ENCODE measurements around the gene CFAP97.
"Not testable (repeated sequence)": the region's sequence is repeated elsewhere in the genome, so short reads cannot be mapped to it uniquely, and the experiment has no call there.

CFAP97 gene

DNA sequence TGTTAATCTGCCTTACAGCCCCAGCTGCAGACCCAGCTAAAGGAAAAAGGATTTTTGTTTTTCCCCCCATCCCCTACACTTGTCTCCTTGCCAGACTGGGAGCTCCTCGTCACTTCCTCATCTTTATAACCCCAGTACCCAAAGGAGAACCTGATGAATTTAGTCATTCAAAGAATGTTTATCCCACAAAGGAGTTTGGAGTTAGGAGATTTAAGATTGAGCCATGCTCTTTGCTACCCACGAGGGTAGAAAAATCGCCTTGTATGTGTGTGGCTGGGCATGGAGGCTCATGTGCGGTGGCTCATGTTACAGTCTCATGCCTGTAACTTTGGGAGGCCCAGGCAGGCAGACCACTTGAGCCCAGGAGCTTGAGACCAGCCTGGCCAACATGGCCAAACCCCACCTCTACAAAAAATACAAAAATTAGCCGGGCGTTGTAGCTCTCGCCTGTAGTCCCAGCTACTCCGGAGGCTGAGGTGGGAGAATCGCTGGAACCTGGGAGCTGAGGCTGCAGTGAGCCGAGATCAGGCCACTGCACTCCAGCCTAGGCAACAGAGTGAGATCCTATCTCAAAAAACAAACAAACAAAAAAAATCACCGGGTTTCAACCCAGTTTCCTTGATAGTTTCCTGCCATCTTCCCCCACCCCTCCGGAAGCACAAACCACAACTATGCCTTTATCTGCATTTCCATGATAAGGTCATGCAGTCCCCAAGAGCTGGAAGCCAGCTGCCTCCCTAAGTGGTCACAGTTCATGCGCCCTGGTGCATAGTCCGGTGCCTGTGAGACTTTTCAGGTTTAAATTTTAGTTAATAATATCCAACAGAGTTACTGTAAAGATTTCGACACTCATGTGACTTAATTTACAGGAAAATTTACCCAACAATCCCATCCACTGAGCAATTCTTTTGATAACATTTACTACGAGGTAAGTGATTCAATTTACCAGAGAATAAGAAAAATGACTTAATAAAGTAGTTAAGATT lies 1.5 kb downstream of the CFAP97 start:
- DNase-seq = no peak

DNA sequence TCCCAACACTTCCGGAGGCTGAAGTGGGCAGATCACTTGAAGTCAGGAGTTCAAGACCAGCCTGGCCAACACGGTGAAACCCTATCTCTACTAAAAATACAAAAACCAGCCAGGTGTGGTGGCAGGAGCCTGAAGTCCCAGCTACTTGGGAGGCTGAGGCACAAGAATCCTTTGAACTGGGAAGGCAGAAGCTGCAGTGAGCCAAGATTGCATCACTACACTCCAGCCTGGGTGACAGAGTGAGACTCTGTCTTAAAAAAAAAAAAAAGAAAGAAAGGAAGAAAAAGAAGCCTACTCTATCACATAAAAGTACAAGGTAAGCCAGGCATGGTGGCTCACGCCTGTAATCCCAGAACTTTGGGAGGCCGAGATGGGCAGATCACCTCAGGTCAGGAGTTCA lies 5.6 kb downstream of the CFAP97 start:
- DNase-seq = not testable (repeated sequence)

DNA sequence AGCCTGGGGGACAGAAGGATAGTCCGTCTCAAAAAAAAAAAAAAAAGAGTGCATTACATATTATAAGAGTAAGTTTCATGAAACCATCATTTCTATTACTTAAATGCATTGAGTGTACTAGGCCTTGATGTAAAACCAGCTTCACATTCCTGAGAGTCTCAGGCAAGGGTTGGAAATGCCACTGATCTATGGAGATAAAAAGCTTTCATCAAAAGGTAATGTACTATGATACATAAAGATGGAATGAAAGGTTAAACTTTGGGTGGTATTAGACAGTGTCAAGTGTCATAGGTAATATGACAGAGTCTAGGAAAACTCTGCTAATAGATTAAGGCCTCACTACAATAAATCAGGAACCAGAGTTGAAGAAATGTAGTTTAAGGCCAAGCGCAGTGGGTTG lies 7.4 kb downstream of the CFAP97 start:
- no peak for DNase-seq

DNA sequence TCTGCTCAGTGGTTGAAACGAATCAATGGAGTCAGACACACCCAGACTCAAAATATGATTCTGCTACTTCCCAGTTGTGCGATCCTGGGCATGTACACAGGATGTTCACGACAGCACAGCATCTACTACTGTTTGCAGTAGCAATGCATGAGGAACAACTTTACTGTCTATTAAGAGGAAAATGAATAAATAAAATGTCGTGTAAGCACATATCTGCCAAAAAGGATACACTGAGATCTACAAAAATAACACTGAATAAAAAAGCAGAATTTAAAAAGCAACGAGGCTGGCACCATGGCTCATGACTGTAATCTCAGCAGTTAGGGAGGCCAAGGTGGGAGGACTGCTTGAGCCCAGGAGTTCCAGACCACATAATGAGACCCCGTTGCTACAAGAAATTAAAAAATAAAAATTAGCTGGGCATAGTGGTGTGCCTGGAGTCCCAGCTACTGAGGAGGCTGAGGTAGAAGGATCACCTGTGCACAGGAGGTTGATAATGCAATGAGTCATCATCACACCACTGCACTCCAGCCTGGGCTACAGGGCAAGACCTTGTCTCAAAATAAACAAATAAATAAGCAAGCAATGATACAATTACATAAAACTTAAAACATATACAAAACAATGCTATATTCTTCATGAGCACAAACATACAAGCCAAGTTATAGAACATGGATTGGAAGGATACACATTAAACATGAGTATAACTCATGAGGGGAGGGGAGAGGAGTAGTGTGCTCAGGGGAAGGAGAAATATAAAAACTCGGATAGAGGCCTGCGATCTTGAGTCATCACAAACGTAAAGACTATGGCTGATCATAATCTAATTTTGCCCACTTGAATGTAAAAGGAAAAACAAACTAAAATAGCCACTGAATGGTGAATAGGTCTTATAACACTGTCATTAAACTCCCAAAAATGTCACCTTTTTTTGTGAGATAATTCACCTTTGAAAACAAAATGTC lies 8.6 kb downstream of the CFAP97 start:
- no peak for DNase-seq

DNA sequence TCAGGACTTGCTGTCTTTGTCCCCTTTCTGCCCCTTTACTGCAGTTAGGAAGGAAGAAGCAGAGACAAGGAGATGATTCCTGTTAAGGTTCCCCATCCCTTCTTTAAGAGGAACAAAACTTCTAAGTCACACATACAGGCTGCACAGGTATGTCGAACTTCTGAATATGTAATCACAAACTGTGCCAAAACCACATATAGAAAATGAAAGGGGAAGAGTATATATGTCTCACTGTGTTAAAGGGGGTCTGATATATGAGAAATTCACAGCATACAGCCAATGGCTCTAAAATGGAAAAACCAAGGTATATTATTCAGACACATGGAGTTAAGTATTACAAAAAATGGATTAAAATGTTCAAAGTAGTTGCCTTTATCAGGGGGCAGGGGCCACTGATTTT lies 11.7 kb downstream of the CFAP97 start:
- DNase-seq = no peak

DNA sequence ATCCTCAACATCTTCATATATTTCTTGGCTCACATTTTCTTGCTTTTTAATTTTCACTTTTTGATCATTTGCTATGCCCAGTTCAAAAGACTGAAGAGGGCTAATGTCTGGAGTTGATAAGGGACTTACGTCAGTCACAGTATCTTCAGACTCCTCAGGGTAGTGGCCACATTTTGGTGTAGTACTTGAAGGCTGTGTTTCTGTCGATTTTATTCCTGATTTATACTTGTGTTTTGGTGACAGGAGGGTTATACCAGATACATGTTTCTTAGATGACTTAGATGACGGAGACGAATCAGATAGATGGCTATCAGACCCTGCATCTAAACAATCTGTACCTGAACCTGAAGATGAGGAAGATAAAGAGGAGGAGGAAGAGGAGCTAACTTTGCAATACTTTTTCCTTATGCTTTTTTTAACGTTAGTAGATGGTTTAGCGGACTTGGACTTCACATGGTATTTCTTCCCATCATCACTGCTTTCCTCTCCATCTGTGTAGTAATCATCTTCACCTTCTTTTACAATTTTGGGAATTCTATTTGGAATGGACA lies 13.4 kb downstream of the CFAP97 start:
- no peak for DNase-seq

DNA sequence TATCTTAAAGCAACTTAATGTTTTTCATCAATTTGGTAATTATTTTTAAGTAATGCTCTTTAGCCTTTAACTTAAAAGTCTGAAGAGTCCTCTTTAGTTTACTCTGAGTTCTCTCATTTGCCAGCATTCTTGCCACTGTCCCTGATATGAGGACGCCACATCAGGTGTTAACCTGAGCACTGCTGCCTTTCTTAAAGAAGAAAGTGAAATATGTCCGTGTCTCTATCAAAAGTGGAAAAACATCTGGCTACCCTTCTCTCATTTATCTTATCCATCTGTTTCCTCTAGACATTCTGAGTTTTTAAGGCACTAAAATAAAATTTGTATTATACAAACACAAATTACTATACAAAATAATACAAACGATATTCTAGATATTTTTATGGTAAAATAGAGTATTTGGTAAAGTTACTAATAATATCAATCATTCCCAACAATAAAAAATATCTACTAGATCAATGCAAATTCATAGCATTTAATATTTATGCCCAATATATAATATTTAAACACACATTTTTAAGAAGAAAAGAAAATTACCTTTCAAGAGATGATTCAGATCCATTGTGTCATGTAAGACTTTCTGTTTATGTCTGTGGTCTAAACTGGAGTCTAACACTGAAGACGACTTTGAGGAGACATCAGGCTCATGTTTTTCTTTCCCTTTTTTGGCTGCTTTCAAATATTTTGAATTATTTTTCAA lies 14.0 kb downstream of the CFAP97 start:
- DNase-seq = no peak

DNA sequence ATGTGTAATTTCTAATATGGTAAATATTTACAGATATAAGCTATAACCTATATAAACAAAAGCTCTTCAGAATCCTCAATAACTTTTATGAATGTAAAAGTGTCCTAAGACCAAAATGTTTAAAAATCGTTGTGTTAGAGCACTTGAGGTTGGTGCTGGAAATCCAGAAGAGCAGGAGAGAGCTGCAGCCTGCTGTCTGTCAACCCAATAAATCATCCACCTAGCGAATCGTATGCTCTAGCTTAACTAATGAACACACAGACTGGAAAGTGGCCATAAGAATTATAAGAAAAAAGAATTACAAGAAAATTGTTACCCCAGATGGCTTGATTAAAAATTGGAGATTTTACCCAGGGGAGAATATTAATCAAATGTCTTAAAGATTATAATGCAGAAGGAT lies 17.0 kb downstream of the CFAP97 start:
- no peak for DNase-seq

DNA sequence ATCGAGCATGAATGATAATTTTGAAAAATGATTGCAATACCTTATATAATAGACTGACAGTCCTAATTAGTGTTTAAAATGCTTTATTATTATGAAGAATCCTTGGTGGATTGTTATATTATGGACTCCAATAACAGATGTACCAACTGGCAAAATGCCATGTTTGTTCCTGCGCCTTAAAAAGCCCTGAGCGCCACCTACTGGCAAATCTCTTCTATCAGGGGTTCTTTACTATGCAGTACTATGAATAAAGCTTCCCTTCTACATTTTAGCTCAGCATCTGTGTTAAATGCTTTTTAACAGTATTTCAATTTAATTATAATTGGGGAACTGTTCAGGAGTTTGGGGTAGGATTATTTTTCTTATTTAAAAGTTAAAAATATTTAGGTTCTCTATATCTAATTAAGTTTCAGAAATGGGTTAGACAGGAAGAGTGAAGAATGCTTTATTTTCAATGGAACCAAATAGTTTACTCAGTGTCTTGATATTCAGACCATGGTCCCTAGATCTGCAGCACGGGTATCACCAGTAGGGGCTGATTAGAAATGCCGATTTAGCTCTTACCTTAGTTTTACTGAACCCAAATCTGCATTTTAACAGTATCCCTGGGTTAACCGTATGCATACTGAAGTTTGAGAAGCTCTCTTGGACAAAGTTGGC lies 20.0 kb downstream of the CFAP97 start:
- DNase-seq = peak in 49 of 56 donors; percentile 1 to 94 (median 41)

DNA sequence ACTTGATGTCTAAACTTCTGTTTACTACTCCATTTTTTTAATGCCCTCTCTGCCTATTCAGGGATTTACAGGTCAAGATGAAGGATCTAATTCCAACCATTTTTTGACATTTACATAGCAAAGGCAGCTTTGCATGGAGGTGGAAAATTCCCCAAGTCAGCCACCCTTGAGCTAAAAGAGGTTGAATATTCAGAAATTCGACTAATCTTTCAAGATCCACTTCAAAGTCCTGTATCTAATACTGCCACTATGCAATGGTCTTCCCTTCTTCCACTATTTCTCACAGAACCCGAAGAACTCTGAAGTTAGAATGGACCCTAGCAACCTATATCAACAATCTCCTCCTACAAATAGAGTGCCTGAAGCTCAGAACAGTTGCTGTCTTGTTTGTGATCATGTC lies 21.6 kb downstream of the CFAP97 start:
- DNase-seq = no peak

DNA sequence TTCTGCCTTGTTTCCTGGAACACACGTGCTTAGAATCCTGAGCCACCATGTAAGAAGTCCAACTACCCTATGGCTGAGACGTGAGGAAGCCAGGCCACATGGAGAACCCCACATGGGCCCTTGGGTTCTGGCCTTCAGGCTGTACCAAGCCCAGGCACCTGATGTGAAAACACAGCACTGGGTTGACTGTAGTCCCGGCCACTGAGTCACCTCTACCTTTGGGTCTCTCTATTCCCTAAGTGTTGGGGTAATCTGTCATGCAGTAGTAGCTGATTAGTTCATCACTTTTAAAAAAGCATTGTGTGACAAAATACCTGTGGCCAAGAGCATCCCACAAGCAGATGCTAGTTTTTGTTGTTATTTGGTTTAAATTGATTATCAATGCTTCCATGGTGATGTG lies 24.3 kb downstream of the CFAP97 start:
- DNase-seq = no peak

DNA sequence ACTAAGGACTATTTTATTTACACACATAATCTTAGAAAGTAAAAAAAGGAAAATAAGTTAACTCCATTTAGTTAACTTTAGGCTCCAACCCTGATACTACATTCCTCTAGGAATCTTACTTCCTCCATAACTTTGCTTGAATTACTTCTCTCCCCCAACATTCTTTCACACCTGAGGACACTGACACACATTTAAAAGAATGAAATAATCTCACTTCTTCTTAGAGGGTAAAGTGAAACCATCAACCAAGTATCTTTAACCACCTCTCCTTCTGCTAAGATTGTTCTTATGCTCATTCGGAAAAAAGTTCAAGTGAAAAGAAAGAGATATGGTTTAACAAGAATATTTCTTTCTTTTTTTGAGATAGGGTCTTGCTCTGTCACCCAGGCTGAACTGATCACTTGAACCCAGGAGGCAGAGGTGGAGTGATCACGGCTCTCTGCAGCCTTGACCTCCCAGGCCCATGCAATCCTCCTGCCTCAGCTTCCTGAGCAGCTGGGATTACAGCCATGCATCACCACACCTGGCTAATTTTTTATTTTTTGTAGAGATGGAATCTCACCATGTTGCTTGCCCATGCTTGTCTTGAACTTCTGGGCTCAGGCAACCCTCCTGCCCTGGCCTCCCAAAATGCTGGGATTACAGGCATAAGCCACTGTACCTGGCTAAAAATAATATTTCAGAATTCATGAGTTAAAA lies 32.3 kb downstream of the CFAP97 start:
- DNase-seq = no peak

DNA sequence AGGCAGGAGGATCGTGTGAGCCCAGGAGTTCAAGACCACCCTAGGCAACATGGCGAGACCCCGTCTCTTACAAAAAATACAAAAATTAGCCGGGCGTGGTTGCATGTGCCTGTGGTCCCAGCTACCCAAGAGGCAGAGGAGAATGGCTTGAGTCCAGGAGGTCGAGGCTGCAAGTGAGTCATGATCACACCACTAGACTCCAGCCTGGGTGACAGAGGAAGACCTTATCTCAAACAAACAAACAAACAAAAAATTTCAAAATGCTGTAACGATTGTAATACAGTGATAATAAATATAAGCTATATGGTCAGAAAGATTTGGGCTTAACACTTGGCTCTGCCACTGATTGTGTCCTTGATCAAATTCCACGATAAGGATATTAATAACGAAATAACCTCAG lies 36.6 kb downstream of the CFAP97 start:
- no peak for DNase-seq

DNA sequence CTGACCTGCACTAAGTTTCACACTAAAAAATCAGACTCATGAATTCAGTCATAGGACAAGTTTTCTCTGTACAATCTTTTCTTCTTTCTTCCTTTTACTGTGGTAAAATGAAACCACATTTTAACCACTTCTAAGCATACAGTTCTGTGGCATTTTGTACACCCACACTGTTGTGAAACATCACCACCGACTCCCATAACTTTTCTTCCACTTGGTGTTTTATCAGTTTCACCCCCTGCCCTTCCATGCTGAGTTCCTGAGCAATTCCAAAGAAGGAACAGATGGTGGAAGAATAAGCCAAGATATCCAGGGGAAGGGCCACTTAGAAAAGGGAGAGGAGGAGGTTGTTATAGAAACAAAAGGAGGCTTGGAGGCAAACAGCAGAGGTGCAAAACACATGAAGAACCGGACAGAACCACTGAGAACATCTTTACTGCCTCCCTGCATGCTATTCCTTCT lies 38.2 kb downstream of the CFAP97 start:
- no peak for DNase-seq

DNA sequence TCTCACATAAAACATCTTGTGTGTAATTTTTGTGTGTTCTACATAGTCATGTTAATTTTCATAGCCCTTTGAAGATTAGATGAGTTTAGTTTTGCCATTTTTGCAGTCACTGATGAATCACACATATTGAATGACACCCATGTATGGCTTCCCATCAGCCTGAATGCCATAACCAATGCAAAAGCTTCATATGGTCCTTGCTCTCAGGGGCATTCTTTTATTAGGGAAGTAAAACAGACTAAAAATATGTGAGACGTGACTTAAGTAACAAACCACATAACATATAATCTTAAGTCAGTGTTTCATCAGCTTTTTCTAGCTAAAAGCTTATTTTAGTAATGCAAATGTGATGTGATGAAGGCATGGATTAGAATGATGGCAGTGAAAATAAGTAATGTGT lies 52.5 kb downstream of the CFAP97 start:
- DNase-seq = no peak

DNA sequence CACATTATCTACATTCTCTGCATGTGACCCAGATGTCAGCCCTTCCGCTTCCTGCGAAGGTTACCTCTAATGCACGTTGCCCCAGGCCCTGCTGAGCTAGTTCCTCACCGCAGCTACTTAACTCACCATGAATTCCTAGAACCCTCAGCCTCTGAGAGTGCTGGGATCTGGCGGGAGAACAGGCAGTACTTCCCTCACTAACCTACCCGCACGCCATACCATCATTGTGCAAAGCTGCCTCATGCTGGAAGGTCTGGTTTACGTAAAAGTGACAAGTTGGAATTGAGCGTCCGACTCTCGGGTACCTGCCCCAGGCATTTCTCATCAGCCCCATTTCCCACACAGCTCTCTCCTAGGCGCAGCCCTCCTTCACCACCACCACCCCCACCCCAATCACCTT lies 54.4 kb downstream of the CFAP97 start:
- DNase-seq = no peak

DNA sequence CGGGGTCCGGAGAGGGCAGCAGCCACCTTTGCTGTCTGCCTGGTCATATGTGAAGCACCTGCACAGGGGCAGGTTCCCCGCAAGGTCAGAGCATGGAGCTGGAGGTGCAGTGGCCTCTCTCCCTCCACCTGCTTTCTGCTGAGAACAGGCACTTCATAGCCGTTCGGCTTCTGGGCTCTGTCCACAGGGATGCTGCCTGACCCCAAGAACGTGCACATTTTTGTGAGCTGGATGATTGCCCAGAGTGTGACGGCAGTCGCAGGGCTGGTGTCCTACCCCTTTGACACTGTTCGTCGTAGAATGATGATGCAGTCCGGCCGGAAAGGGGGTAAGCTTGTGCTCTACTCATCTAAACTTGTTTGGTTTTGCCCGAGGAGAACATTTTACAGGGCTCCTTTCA lies 58.2 kb downstream of the CFAP97 start:
- peak in 7 of 56 donors; percentile 8 to 32 (median 14) for DNase-seq

DNA sequence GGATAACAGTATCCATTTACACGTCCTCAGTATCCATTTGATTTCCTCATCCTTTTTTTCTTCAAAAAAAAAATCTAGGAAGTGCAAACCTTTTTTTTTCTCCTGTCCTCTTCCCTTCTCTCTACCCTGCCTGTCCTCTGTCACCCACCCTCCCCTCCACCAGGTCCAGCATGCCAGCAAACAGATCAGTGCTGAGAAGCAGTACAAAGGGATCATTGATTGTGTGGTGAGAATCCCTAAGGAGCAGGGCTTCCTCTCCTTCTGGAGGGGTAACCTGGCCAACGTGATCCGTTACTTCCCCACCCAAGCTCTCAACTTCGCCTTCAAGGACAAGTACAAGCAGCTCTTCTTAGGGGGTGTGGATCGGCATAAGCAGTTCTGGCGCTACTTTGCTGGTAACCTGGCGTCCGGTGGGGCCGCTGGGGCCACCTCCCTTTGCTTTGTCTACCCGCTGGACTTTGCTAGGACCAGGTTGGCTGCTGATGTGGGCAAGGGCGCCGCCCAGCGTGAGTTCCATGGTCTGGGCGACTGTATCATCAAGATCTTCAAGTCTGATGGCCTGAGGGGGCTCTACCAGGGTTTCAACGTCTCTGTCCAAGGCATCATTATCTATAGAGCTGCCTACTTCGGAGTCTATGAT lies 59.1 kb downstream of the CFAP97 start:
- DNase-seq = peak in 4 of 56 donors; percentile 12 to 29 (median 20)

DNA sequence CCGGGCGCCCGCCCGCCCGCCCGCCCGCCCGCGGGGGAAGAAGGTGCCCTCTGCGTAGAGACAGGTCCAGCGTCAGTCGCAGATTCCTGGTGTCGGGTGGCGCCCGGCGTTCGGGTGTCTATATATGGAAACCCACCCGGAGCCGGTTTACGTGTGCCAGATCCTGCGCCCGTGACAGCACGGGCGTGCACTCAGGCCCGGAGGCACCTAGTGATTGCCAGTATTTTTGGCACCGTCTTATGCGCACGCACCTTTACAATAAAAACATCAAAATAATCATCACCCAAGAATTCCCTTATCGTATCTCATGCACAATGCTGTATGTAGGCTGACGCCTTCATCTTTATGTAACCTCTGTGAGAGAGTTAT lies 60.2 kb downstream of the CFAP97 start:
- DNase-seq = peak in 23 of 56 donors; percentile 9 to 61 (median 37)

Measured in amygdala (tissue), 56 donors.